ENCODE measurements around the gene PI4KA. TPM values are rescaled to one million over a fixed set of nuclear protein-coding genes. Genes with fewer than 3 reads are reported as not detected.
"Not testable (repeated sequence)": the region's sequence is repeated elsewhere in the genome, so short reads cannot be mapped to it uniquely, and the experiment has no call there.

The PI4KA gene
- total RNA-seq, 1 experiment from 2014 or later: 65.8 TPM

- not testable (repeated sequence) for H3K4me1 Mint-ChIP-seq; H3K79me2 ChIP-seq (ENCODE audit: insufficient read depth, low read length); H3K18ac ChIP-seq (ENCODE audit: insufficient read length, low read depth, low read length); H2BK5ac ChIP-seq (ENCODE audit: insufficient read length, low read length); H3K9ac ChIP-seq (ENCODE audit: extremely low read depth, insufficient read length, low read length); H3K79me1 ChIP-seq (ENCODE audit: insufficient read depth, low read depth, low read length, poor library complexity, severe bottlenecking); H3T11ph ChIP-seq (ENCODE audit: low read length); H3K4me2 ChIP-seq (ENCODE audit: insufficient read depth, insufficient read length, low read length); H4K91ac ChIP-seq (ENCODE audit: insufficient read length, low read depth, low read length); H3K14ac ChIP-seq (ENCODE audit: insufficient read depth, low read length); H3K23me2 ChIP-seq (ENCODE audit: insufficient read length, low read depth, low read length, poor library complexity, severe bottlenecking); H3K4ac ChIP-seq (ENCODE audit: low read depth, low read length); H4K5ac ChIP-seq (ENCODE audit: insufficient read length, low read depth, low read length); H2BK20ac ChIP-seq (ENCODE audit: low read depth, low read length, poor library complexity, severe bottlenecking); H4K20me1 ChIP-seq (ENCODE audit: control insufficient read depth, insufficient read depth, insufficient read length); H2BK120ac ChIP-seq (ENCODE audit: low read depth, low read length, poor library complexity, severe bottlenecking); H3K23ac ChIP-seq (ENCODE audit: insufficient read length, low read depth, low read length); H3K27ac Mint-ChIP-seq; H3K4me1 ChIP-seq (ENCODE audit: insufficient read depth, low read length); H3K9me3 Mint-ChIP-seq; DNase-seq; H3K27me3 Mint-ChIP-seq (ENCODE audit: low read depth); H3K27ac ChIP-seq (ENCODE audit: insufficient read length, low read depth, low read length); H3K4me3 Mint-ChIP-seq; H3K56ac ChIP-seq (ENCODE audit: insufficient read length, low read depth, low read length); H4K8ac ChIP-seq (replicated peaks; ENCODE audit: insufficient read length, low read depth, low read length); H2AK5ac ChIP-seq (ENCODE audit: insufficient read length, low read length); H2BK12ac ChIP-seq (ENCODE audit: insufficient read length, low read depth, low read length); H2BK15ac ChIP-seq (ENCODE audit: low read depth, low read length); H3K27me3 ChIP-seq (ENCODE audit: insufficient read depth, low read length); H3K9me3 ChIP-seq (ENCODE audit: control insufficient read depth, low read depth, low read length); H2AFZ ChIP-seq (ENCODE audit: low read length)
- WGBS (ENCODE audit: extremely low coverage, insufficient read length, low lambda C conversion rate): no CpG with 5 or more reads among the region's 15 CpGs
- peaks cover 7 to 24% (median 14%) of the 10 kb centered on the region in 3 experiments for H3K36me3 Mint-ChIP-seq (ENCODE audit: insufficient read depth in 1 of 3, low read depth in 3 of 3)
Measured at GRCh38 chr22:20735356-20736162, 123.1 kb downstream of the PI4KA start.

GRCh38 chr22:20732431-20732830 is 126.2 kb downstream of the PI4KA start:
- not testable (repeated sequence) for H2BK5ac ChIP-seq (ENCODE audit: insufficient read length, low read length); H3T11ph ChIP-seq (ENCODE audit: low read length); H3K27me3 Mint-ChIP-seq (ENCODE audit: low read depth); H4K8ac ChIP-seq (replicated peaks; ENCODE audit: insufficient read length, low read depth, low read length); H3K27me3 ChIP-seq (ENCODE audit: insufficient read depth, low read length); H3K23me2 ChIP-seq (ENCODE audit: insufficient read length, low read depth, low read length, poor library complexity, severe bottlenecking); H3K79me2 ChIP-seq (ENCODE audit: insufficient read depth, low read length); H2BK15ac ChIP-seq (ENCODE audit: low read depth, low read length); H2BK120ac ChIP-seq (ENCODE audit: low read depth, low read length, poor library complexity, severe bottlenecking); H4K5ac ChIP-seq (ENCODE audit: insufficient read length, low read depth, low read length); H3K4me2 ChIP-seq (ENCODE audit: insufficient read depth, insufficient read length, low read length); H3K14ac ChIP-seq (ENCODE audit: insufficient read depth, low read length); H3K4me1 ChIP-seq (ENCODE audit: insufficient read depth, low read length); H3K9ac ChIP-seq (ENCODE audit: extremely low read depth, insufficient read length, low read length); DNase-seq; H2BK12ac ChIP-seq (ENCODE audit: insufficient read length, low read depth, low read length); H2AFZ ChIP-seq (ENCODE audit: low read length); H2BK20ac ChIP-seq (ENCODE audit: low read depth, low read length, poor library complexity, severe bottlenecking); H3K18ac ChIP-seq (ENCODE audit: insufficient read length, low read depth, low read length); H3K56ac ChIP-seq (ENCODE audit: insufficient read length, low read depth, low read length); H3K27ac ChIP-seq (ENCODE audit: insufficient read length, low read depth, low read length); H3K9me3 ChIP-seq (ENCODE audit: control insufficient read depth, low read depth, low read length); H3K23ac ChIP-seq (ENCODE audit: insufficient read length, low read depth, low read length); H3K9me3 Mint-ChIP-seq; H3K4ac ChIP-seq (ENCODE audit: low read depth, low read length); H3K4me1 Mint-ChIP-seq; H2AK5ac ChIP-seq (ENCODE audit: insufficient read length, low read length); H4K91ac ChIP-seq (ENCODE audit: insufficient read length, low read depth, low read length); H3K79me1 ChIP-seq (ENCODE audit: insufficient read depth, low read depth, low read length, poor library complexity, severe bottlenecking); H3K4me3 Mint-ChIP-seq; H4K20me1 ChIP-seq (ENCODE audit: control insufficient read depth, insufficient read depth, insufficient read length)
- Mint-ChIP-seq H3K36me3 (ENCODE audit: insufficient read depth in 1 of 3, low read depth in 3 of 3) (peaks cover 2 to 26% (median 10%) of the 10 kb centered on the region in 3 experiments; a peak in 4 of 7 replicates), H3K27ac (peak overlapping the region in 1 of 3 experiments; percentile 53; a peak in 1 of 7 replicates)
- WGBS (ENCODE audit: extremely low coverage, insufficient read length, low lambda C conversion rate): no CpG with 5 or more reads among the region's 8 CpGs
